Fibroblast of mammary gland (primary cell): Measurements from ENCODE around the gene GTF2A2.
"Not testable (repeated sequence)": the region's sequence is repeated elsewhere in the genome, so short reads cannot be mapped to it uniquely, and the experiment has no call there.

Experiments used
- DNase-seq: peaks from one replicate; pipeline ENCODE4 v3.0.0-alpha.2; 2010; ENCODE audit warnings: low read depth
- H3K4me3 ChIP-seq: 2 replicates; pipeline ENCODE4 v1.5.1; 2011; ENCODE audit warnings: low read depth, mild to moderate bottlenecking, low read length, moderate library complexity; ENCODE audit not compliant: control insufficient read depth
- TF ChIP-seq, protein P1 (sequence below): conservative IDR thresholded peaks from 2 replicates; pipeline ENCODE4 v1.5.1; 2011; ENCODE audit warnings: low read depth, low read length, inconsistent platforms; ENCODE audit not compliant: control insufficient read depth, insufficient read depth

GTF2A2 gene

GRCh38 chr15:59649603-59650002 is 7.7 kb downstream of the GTF2A2 start:
- DNase-seq: no peak
- TF ChIP-seq, protein P1, sequence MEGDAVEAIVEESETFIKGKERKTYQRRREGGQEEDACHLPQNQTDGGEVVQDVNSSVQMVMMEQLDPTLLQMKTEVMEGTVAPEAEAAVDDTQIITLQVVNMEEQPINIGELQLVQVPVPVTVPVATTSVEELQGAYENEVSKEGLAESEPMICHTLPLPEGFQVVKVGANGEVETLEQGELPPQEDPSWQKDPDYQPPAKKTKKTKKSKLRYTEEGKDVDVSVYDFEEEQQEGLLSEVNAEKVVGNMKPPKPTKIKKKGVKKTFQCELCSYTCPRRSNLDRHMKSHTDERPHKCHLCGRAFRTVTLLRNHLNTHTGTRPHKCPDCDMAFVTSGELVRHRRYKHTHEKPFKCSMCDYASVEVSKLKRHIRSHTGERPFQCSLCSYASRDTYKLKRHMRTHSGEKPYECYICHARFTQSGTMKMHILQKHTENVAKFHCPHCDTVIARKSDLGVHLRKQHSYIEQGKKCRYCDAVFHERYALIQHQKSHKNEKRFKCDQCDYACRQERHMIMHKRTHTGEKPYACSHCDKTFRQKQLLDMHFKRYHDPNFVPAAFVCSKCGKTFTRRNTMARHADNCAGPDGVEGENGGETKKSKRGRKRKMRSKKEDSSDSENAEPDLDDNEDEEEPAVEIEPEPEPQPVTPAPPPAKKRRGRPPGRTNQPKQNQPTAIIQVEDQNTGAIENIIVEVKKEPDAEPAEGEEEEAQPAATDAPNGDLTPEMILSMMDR: no peak
- no peak overlapping the region for H3K4me3 ChIP-seq

DNA sequence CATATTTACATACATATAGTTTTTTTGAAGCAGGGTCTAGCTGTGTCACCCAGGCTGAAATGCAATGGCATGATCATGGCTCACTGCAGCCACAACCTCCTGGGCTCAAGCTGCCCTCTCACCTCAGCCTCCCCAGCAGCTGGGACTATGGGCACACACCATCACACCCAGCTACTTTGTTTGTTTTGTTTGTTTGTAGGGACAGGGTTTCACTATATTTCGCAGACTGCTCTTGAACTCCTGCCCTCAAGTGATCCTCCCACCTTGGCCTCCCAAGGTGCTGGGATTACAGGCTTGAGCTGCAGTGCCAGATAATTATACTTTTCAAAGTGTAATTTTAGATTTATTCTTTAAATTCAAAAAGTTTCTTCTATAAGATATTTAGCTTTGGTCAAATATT is 10.2 kb downstream of the GTF2A2 start:
- TF ChIP-seq, protein P1: no peak
- DNase-seq: no peak
- no peak overlapping the region for H3K4me3 ChIP-seq

- DNase-seq: no peak
- no peak overlapping the region for H3K4me3 ChIP-seq
- TF ChIP-seq, protein P1: no peak
Measured at GRCh38 chr15:59646277-59646676, 11.0 kb downstream of the GTF2A2 start.

DNA sequence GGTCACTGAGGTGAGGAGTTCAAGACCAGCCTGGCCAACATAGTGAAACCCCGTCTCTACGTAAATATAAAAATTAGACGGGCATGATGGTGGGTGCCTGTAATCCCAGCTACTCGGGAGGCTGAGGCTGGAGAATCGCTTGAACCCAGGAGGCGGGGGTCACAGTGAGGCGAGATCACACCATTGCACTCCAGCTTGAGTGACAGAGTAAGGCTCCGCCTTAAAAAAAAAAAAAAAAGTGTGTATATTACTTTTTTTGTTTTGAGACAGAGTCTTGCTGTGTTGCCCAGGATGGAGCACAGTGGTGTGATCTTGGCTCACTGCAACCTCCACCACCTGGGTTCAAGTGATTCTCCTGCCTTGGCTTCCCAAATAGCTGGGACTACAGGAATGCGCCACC is 11.5 kb downstream of the GTF2A2 start:
- DNase-seq, H3K4me3 ChIP-seq: not testable (repeated sequence)

GRCh38 chr15:59644756-59645155 is 12.6 kb downstream of the GTF2A2 start:
- H3K4me3 ChIP-seq: no peak overlapping the region
- peak; percentile 30 for DNase-seq
- TF ChIP-seq, protein P1: no peak

- no peak for DNase-seq
- TF ChIP-seq, protein P1: no peak
- H3K4me3 ChIP-seq: no peak overlapping the region
Measured at GRCh38 chr15:59642351-59642750, 15.0 kb downstream of the GTF2A2 start.

DNA sequence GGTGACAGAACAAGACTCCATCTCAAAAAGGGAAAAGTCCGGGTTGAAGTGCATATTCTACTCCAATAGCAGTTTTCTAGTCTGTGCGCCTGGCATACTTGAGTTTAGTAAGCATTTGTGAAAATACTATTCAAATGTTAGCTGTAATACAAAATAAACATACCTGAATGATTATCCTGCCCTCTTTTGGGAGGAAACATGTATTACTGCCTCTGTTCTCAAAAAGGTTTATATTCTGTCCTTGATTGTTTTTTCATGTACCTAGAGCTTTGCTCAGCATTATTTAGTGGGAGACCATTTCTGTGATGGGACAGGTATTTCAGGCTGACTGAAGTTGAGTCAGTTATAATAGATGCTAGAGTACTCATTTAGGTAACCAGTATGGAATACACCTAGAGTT is 19.8 kb downstream of the GTF2A2 start:
- not testable (repeated sequence) for DNase-seq, H3K4me3 ChIP-seq
- TF ChIP-seq, protein P1: peak; percentile 6
